ENCODE measurements around the gene RAMP3.

RAMP3 gene

GRCh38 chr7:45219801-45220435 is 62.3 kb downstream of the RAMP3 start:
- FAIRE-seq (no peak), DNase-seq (ENCODE audit: insufficient read length, low spot score) (no peak)

- FAIRE-seq (no peak), DNase-seq (ENCODE audit: insufficient read length, low spot score) (no peak)
Observed at GRCh38 chr7:45220846-45221618, 63.4 kb downstream of the RAMP3 start.

DNA sequence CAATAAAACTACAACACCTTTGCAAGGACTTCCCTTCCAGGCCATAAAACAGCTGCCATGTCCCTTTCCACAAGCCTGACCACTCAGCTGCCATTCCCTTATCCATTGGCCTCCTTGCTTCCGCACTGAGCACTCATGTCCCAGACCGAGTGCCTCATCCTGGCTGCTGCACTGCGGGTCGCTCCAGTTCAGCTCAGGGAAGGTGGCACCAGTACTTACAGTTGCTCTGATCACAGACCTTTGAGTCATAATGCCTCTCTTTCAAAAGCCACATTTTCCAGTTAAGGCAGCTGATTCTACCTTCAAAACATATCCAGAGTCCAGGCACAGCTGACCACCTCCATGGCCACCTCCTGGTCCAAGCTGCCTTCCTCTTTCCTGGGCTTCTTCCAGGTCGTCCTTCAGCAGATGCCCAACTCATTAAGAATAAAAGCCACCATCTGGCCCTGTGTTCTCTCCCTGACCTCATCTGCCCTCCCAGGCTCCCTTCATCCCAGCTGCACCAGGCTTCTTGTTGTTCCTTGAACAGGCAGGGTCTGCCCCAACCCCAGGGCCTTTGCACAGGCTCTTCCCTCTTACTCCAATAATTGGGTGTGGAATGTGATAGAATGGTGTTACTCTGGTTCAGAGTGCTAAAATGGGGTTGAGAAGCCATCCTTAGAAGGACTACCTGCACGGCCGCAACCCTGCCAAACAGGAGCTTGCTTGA is 64.5 kb downstream of the RAMP3 start:
- FAIRE-seq: no peak
- DNase-seq (ENCODE audit: insufficient read length, low spot score): no peak

- FAIRE-seq (no peak), DNase-seq (ENCODE audit: insufficient read length, low spot score) (no peak)
Observed at GRCh38 chr7:45223078-45223477, 65.5 kb downstream of the RAMP3 start.

DNA sequence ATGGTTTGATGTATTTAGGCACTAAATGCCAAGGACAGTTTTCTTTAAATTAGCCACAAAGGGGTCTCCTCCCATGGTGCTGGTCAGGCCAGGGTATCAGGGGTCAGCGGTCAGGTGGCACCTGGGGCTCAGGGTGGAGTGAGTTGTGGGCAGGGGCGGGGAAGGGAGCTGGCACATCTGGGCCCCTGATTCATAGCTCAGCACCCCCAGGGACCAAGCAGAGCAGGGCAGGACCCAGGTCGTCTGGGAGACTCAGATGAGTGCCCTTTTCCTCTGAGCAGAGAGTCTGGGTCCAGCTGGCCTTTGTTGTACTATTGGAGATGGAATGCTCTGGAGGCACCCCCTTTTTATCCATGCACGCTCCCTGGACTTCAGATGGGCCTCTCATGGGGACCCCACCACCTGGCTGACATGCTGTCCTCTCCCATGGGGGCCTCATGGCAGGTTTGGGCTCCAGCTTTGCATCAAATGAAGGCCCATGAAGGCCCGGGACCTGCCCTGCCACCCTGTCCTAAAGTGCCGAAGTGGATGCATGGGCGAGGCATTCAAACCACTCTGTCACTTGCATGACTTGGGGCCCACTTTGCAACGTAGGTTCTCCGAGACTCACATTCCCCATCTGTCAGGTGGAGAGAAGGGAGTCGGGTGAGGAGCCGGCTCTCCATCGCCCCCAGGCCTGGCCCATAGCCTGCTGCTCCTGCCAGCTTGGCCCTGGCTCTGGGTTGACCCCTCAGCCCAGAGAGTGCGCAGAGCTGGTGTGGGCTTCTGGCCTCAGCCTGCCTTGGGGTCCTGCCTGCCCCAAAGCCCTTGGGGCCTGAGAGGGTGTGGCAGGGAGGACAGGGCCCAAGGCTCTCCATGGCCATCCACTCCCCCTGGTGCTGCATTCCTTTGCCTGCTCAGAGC is 66.4 kb downstream of the RAMP3 start:
- DNase-seq (ENCODE audit: insufficient read length, low spot score): no peak
- no peak for FAIRE-seq

GRCh38 chr7:45224832-45225231 is 67.2 kb downstream of the RAMP3 start:
- DNase-seq (ENCODE audit: insufficient read length, low spot score) (no peak), FAIRE-seq (no peak)

GRCh38 chr7:45225311-45225947 is 67.8 kb downstream of the RAMP3 start:
- FAIRE-seq (no peak), DNase-seq (ENCODE audit: insufficient read length, low spot score) (no peak)

- no peak for FAIRE-seq
- no peak for DNase-seq (ENCODE audit: insufficient read length, low spot score)
Observed at GRCh38 chr7:45225948-45226335, 68.4 kb downstream of the RAMP3 start.

GRCh38 chr7:45229156-45229920 is 71.7 kb downstream of the RAMP3 start:
- no peak for DNase-seq (ENCODE audit: insufficient read length, low spot score)
- no peak for FAIRE-seq

GRCh38 chr7:45230083-45230482 is 72.5 kb downstream of the RAMP3 start:
- no peak for FAIRE-seq
- no peak for DNase-seq (ENCODE audit: insufficient read length, low spot score)

DNA sequence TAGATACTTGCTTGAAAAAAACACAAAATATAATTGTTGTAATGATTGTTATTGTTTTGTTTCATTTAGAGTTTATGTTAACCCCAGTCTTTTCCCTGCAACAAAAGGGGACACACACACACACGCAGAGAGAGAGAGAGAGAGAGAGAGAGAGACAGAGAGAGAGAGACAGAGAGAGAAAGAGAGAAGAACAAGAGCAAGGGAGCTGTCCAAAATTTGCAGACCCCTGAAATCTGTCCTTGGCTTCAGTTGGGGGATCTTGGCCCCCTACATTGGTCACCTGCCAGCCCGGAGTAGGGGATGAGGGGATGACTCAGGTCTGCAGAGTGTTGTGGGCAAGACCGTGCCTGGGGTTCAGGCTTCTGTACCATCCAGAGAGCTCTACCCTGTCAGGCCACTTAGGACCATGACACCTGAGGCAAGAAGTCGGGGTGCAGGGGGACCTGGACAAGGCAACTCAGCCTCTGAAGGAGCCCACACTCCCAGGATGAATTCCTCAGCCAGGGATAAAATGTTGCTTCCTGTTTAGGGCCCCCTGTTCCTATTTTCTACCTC is 73.1 kb downstream of the RAMP3 start:
- DNase-seq (ENCODE audit: insufficient read length, low spot score): no peak
- FAIRE-seq: no peak

DNA sequence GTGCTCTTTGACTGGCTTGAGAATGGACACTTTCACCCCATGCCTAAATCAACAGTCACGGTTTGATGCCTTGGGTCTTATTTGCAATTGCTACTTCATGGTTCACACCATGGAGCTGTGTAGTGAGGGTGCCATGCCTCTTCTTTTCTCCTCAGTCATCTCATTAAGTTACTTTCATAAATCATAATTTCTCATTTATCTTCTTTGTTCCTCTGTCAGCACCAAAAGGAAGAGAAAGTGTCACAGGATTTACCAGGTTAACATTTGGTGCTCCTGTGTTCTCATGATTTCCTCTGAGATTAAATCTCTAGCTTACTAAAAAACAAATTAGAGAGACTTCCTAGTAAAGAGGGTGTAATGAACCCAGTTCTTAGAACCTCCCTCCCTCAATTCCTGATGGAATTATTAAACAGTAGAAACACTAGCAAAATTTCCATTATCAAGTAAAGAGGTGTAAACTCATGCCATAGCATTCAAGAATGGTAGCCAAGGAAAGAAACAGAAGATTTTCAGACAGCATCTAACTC is 75.7 kb downstream of the RAMP3 start:
- DNase-seq (ENCODE audit: insufficient read length, low spot score): no peak
- FAIRE-seq: no peak
